Activated CD4-positive, CD25-positive, alpha-beta regulatory T cell treated with anti-CD3 and anti-CD28 coated beads, Interleukin-2, amount 50 U/mL, for 24 hours (primary cell): ENCODE measurements around the gene ZDHHC7.
A peak's percentile ranks its signal among the peaks of the same experiment; 100 is the strongest.
"Not testable (repeated sequence)": the region's sequence is repeated elsewhere in the genome, so short reads cannot be mapped to it uniquely, and the experiment has no call there.

Experiments
- ATAC-seq, 2 donors: fragments of 150-1000 bp; cut with Tn5 transposase; one replicate each; pipeline ENCODE4 v1.10.0; 2021; ENCODE audit warnings: mild to moderate bottlenecking in 1 of 2, moderate library complexity in 1 of 2

The ZDHHC7 gene

GRCh38 chr16:85010931-85011845, at the start of gene ZDHHC7:
Gene ZDHHC7, minus strand, starts transcription at chr16:85011535. Its CDS starts 20,917 bp downstream, at chr16:84990618.
- ATAC-seq, result peak; percentile 90 to 94

GRCh38 chr16:85058909-85059308, 47.6 kb upstream of the ZDHHC7 start:
- ATAC-seq, result no peak

GRCh38 chr16:85057948-85058347, 46.6 kb upstream of the ZDHHC7 start:
- ATAC-seq, result no peak

- no peak for ATAC-seq
These were observed 46.0 kb upstream of the ZDHHC7 start for GRCh38 chr16:85057212-85057889.

GRCh38 chr16:85056211-85056748, 44.9 kb upstream of the ZDHHC7 start:
- ATAC-seq, result no peak

- peak; percentile 89 to 92 for ATAC-seq
These were observed 44.3 kb upstream of the ZDHHC7 start for GRCh38 chr16:85055493-85056210.

GRCh38 chr16:85054948-85055492, 43.7 kb upstream of the ZDHHC7 start:
- ATAC-seq, result no peak

- ATAC-seq, result not testable (repeated sequence)
These were observed 43.0 kb upstream of the ZDHHC7 start for GRCh38 chr16:85054321-85054720.

- ATAC-seq, result no peak
These were observed 41.2 kb upstream of the ZDHHC7 start for GRCh38 chr16:85052536-85052935.

- ATAC-seq, result no peak
These were observed 40.3 kb upstream of the ZDHHC7 start for GRCh38 chr16:85051683-85052082.

GRCh38 chr16:85051067-85051581, 39.8 kb upstream of the ZDHHC7 start:
- ATAC-seq, result no peak

- no peak for ATAC-seq
These were observed 38.5 kb upstream of the ZDHHC7 start for GRCh38 chr16:85049706-85050305.

GRCh38 chr16:85048921-85049562, 37.7 kb upstream of the ZDHHC7 start:
- ATAC-seq, result no peak

GRCh38 chr16:85047867-85048455, 36.6 kb upstream of the ZDHHC7 start:
- ATAC-seq, result no peak

GRCh38 chr16:85046931-85047866, 35.9 kb upstream of the ZDHHC7 start:
- ATAC-seq, result no peak

GRCh38 chr16:85046472-85046916, 35.2 kb upstream of the ZDHHC7 start:
- no peak for ATAC-seq

GRCh38 chr16:85045641-85046471, 34.5 kb upstream of the ZDHHC7 start:
- no peak for ATAC-seq

- ATAC-seq, result no peak
These were observed 33.7 kb upstream of the ZDHHC7 start for GRCh38 chr16:85045077-85045476.

GRCh38 chr16:85042606-85043005, 31.3 kb upstream of the ZDHHC7 start:
- ATAC-seq, result no peak
